ENCODE results near the gene RCSD1.
"Not testable (repeated sequence)": the region's sequence is repeated elsewhere in the genome, so short reads cannot be mapped to it uniquely, and the experiment has no call there.

Gene RCSD1

GRCh38 chr1:167629681-167630567 is at the start of gene RCSD1:
TSS of gene RCSD1 (plus strand) at chr1:167630232. CDS start at chr1:167630424, 192 bp downstream.
- peak in 1 of 2 experiments; percentile 14 for DNase-seq

GRCh38 chr1:167582064-167582463 is 48.0 kb upstream of the RCSD1 start:
- no peak for DNase-seq

GRCh38 chr1:167582722-167583121 is 47.3 kb upstream of the RCSD1 start:
- DNase-seq: no peak

GRCh38 chr1:167584581-167584980 is 45.5 kb upstream of the RCSD1 start:
- no peak for DNase-seq

- no peak for DNase-seq
Observed at GRCh38 chr1:167587342-167587741, 42.7 kb upstream of the RCSD1 start.

GRCh38 chr1:167587872-167588271 is 42.2 kb upstream of the RCSD1 start:
- DNase-seq: no peak

- no peak for DNase-seq
Observed at GRCh38 chr1:167588361-167588760, 41.7 kb upstream of the RCSD1 start.

GRCh38 chr1:167592475-167592874 is 37.6 kb upstream of the RCSD1 start:
- DNase-seq: no peak

GRCh38 chr1:167593860-167594259 is 36.2 kb upstream of the RCSD1 start:
- DNase-seq: no peak

- DNase-seq: no peak
Observed at GRCh38 chr1:167594822-167595221, 35.2 kb upstream of the RCSD1 start.

- DNase-seq: peak in 1 of 2 experiments; percentile 26
Observed at GRCh38 chr1:167599957-167600581, 30.0 kb upstream of the RCSD1 start.

GRCh38 chr1:167601442-167602383 is 28.3 kb upstream of the RCSD1 start:
- no peak for DNase-seq

GRCh38 chr1:167602840-167603239 is 27.2 kb upstream of the RCSD1 start:
- no peak for DNase-seq

- no peak for DNase-seq
Observed at GRCh38 chr1:167605576-167605975, 24.5 kb upstream of the RCSD1 start.

GRCh38 chr1:167611983-167612382 is 18.0 kb upstream of the RCSD1 start:
- no peak for DNase-seq

GRCh38 chr1:167612587-167613385 is 17.2 kb upstream of the RCSD1 start:
- DNase-seq: no peak

GRCh38 chr1:167613984-167614383 is 16.0 kb upstream of the RCSD1 start:
- not testable (repeated sequence) for DNase-seq

- no peak for DNase-seq
Observed at GRCh38 chr1:167614851-167615250, 15.2 kb upstream of the RCSD1 start.

- no peak for DNase-seq
Observed at GRCh38 chr1:167616521-167616920, 13.5 kb upstream of the RCSD1 start.

GRCh38 chr1:167617153-167618147 is 12.6 kb upstream of the RCSD1 start:
- DNase-seq: no peak

GRCh38 chr1:167618366-167618765 is 11.7 kb upstream of the RCSD1 start:
- DNase-seq: no peak

All from NCI-H524 (cell line).